ENCODE measurements around the gene RP9. TPM values are rescaled to one million over a fixed set of nuclear protein-coding genes. Genes with fewer than 3 reads are reported as not detected.

Gene RP9
- polyA plus RNA-seq, 1 donor = 29.2 TPM

DNA sequence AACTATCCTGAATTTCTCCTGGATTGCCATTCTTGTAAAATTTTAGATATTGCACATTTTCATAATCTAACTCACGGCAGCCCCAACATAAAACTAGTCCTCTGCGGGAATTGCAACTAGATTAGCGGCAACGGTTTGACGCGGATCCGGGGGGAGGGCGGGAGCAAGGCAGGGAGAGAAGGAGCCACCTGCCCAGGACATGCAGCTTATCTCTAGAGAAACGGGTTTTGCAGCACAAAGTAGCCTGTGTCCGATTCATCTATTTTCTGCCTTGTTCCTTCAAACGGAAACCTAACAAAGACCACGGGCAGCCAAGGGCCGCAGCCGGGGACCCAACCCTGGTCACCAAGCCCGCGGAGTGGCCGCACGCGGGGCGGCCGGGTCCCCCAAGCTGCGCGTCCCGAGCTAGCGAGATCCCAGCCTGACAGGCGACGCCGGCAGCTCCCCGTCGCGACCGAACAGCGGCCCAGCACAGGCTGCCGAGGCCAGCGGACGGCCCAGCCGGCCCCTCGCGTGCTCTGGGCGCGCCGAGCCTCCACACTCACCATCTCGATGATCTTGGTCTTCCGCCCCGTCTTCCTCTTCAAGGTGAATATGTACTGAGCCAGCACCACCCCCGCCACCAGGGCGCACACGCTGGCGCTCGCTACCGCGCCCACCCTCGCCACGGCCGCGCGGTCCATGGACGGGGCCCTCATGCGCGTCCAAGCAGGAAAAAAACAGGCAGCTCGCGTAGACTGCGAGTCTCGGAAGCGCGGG is 47.0 kb downstream of the RP9 start, which contains the start of gene NT5C3A:
NT5C3A (minus strand) TSS at position 754 of the 759 bp plus-strand sequence; CDS start at position 683, 71 bp downstream.
- peak; percentile 58 for DNase-seq

DNA sequence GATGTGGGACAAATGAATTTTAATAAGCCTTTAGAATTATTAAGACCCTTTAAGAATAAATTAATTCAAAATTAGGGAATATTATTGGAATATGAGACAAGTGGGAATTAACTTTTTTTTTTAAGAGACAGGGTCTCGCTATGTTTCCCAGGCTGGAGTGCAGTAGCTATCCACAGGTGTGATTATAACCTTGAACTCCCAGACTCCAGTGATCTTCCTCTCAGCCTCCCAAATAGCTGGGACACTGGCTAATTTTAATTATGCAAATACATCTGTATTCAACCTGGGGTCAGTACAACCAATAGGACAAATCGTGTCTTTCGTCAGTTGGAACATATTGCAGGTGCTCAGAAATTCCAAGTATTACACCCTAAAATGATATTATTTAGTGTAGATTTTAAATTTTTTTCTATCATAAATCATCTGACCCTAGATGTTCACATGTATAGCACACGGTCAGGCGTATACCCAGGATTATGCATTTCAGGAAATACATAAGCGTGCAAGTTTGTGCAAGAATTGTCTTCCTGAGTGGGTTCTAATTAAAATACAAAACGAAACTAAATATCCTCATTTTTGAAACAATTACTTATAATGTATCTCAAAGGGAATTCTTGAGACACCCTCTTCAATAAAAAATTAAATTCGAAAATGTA is 47.8 kb downstream of the RP9 start:
- DNase-seq = no peak

- DNase-seq = no peak
These were observed 49.6 kb downstream of the RP9 start for GRCh38 chr7:33059635-33060034.

DNA sequence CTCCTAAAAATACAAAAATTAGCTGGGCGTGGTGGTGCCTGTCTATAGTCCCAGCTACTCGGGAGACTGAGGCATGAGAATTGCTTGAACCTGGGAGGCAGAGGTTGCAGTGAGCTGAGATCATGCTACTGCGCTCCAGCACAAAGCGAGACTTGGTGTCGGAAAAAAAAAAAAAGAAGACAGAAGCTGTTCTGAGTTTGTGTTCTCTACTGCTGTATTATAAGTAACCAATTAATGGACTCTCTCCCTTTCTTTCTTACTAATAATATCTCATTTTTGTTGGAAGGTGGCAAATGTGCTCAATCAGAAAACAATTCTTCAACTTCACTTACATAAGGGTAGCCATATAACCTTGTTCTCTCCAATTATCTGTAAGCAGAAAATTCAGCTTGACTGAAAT is 54.0 kb downstream of the RP9 start:
- no peak for DNase-seq

DNA sequence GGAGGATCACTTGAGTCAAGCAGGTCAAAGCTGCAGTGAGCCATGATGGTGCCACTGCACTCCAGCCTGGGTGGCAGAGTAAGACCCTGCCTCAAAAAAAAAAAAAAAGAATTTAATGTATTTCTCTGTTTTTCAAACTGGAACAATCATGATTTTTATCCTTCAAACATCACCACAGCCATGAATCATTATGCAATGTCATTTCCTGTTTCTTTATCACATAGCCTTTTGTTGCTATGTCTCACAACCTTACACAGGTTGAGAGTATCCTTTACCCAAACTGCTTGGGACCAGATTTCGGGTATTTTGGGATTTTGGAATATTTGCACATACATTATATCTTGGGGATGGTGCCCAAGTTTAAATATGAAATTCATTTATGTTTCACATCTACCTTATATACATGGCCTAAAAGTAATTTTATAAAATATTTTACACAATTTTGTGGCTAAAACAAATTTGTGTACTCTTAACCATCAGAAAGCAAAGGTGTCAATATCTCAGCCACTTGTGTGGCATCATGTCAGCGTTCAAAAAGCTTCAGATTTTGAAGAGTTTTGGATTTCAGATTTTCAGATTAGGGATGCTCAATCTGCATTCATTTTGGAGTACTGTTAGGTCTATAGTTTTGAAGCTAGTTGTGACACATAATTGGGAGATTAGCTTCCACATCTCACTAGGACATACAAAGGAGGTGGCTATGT is 54.8 kb downstream of the RP9 start:
- DNase-seq = no peak

GRCh38 chr7:33053721-33054120 is 55.5 kb downstream of the RP9 start:
- no peak for DNase-seq

DNA sequence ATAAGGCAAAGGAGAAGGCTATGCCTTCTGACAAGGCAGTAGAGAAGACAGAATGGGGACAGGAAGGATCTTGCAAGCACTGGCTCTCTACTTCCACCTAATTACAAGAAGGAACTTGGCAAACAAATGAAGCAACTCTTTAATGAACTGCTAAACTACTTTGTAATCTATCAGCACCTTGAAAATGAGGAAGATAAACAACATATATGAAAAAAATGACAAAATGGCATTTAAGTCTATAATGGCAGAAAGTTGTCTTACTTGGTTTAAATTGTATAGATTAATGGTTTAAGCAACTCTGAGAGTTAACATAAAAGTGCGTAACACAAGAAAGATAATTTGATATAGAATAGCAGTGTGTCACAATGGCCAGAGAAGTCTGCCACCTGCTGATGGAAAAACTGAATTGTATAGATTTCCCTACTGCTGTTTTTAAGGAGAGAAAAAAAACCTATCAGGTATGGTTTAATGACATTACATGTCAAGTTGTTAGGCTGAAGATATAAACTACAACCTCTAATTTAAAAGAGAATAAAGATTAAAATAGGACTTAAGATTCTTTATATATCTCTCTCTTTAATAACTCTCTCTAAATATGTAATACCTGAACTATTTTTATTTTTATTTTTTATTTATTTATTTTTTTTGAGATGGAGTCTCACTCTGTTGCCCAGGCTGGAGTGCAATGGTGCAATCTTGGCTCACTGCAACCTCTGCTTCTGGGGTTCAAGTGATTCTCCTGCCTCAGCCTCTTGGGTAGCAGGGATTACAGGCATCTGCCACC is 58.5 kb downstream of the RP9 start:
- no peak for DNase-seq

- DNase-seq = no peak
These were observed 60.5 kb downstream of the RP9 start for GRCh38 chr7:33048704-33049103.

DNA sequence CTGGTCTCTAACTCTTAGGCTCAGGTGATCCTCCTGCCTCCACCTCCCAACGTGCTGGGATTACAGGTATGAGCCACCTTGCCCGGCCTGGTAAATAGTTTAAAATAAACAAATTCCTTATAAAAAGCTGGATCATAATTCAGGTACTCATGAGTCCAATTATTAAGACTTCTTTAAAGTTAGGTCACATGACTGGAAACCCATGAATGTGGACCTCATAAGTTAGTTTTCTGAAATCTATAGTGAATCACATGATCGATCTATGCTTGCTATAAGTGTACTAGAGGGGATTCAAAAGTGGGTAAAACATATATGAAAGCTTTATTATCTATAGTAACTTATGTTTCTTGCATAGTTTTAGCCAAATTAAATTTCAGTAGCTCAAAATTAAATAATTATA is 60.9 kb downstream of the RP9 start:
- no peak for DNase-seq

GRCh38 chr7:33044986-33045385 is 64.2 kb downstream of the RP9 start:
- DNase-seq = no peak

Other genes starting within 250 kb of the RP9 start
- gene KBTBD2, start 217.6 kb downstream of the RP9 start, polyA plus RNA-seq (ENCODE audit: insufficient read length) = 40.4 TPM
- 132 TPM for gene FKBP9, start 152.0 kb downstream of the RP9 start, polyA plus RNA-seq (ENCODE audit: insufficient read length)
- 29.0 TPM for gene NT5C3A, start 46.6 kb downstream of the RP9 start, polyA plus RNA-seq (ENCODE audit: insufficient read length)
- 15.2 TPM for gene BBS9, start 20.2 kb upstream of the RP9 start, polyA plus RNA-seq (ENCODE audit: insufficient read length)

All from hindlimb muscle (tissue), 1 donor.